HG02884 (cell line): Measurements from ENCODE around the gene MAD1L1.

Experiments
- ATAC-seq: cut with Tn5 transposase; IDR thresholded peaks from one replicate; pipeline ENCODE4 v1.9.1; 2021; ENCODE audit warnings: mild to moderate bottlenecking, moderate library complexity; ENCODE audit not compliant: unreplicated experiment

MAD1L1 gene

GRCh38 chr7:1814089-1814811 is 418.5 kb downstream of the MAD1L1 start:
- no peak for ATAC-seq

- ATAC-seq, result no peak
Observed at GRCh38 chr7:1813394-1814088, 419.2 kb downstream of the MAD1L1 start.

- ATAC-seq, result no peak
Observed at GRCh38 chr7:1812509-1813393, 420.0 kb downstream of the MAD1L1 start.

- ATAC-seq, result no peak
Observed at GRCh38 chr7:1811850-1812508, 420.8 kb downstream of the MAD1L1 start.

- no peak for ATAC-seq
Observed at GRCh38 chr7:1810961-1811849, 421.5 kb downstream of the MAD1L1 start.

GRCh38 chr7:1810521-1810920 is 422.2 kb downstream of the MAD1L1 start:
- ATAC-seq, result no peak

GRCh38 chr7:1809601-1810258 is 423.0 kb downstream of the MAD1L1 start:
- no peak for ATAC-seq

- no peak for ATAC-seq
Observed at GRCh38 chr7:1809070-1809469, 423.7 kb downstream of the MAD1L1 start.

- ATAC-seq, result no peak
Observed at GRCh38 chr7:1807821-1808600, 424.7 kb downstream of the MAD1L1 start.

- ATAC-seq, result no peak
Observed at GRCh38 chr7:1806354-1806753, 426.4 kb downstream of the MAD1L1 start.

- no peak for ATAC-seq
Observed at GRCh38 chr7:1804310-1804709, 428.4 kb downstream of the MAD1L1 start.

- ATAC-seq, result no peak
Observed at GRCh38 chr7:1802899-1803298, 429.8 kb downstream of the MAD1L1 start.

GRCh38 chr7:1800902-1801301 is 431.8 kb downstream of the MAD1L1 start:
- no peak for ATAC-seq

GRCh38 chr7:1798191-1798590 is 434.6 kb downstream of the MAD1L1 start:
- no peak for ATAC-seq

- ATAC-seq, result no peak
Observed at GRCh38 chr7:1794888-1795542, 437.7 kb downstream of the MAD1L1 start.

- ATAC-seq, result no peak
Observed at GRCh38 chr7:1787681-1788235, 445.0 kb downstream of the MAD1L1 start.

- no peak for ATAC-seq
Observed at GRCh38 chr7:1787241-1787640, 445.5 kb downstream of the MAD1L1 start.

- ATAC-seq, result no peak
Observed at GRCh38 chr7:1785839-1786238, 446.9 kb downstream of the MAD1L1 start.
